K562 (cell line): ENCODE measurements around the gene PIGT. TPM values are rescaled to one million over a fixed set of nuclear protein-coding genes. Genes with fewer than 3 reads are reported as not detected.
A peak's percentile ranks its signal among the peaks of the same experiment; 100 is the strongest.

Experiments used
- ELF2 ChIP-seq: fragments of 250-450 bp; sonication (Bioruptor Pico); IDR thresholded peaks from 2 replicates; pipeline ENCODE4 v1.5.0; 2021; ENCODE audit warnings: mild to moderate bottlenecking
- ETV6 ChIP-seq, 3 experiments: fragments of 150-350 bp in 1 of 3; sonication (generic) in 1 of 3; formaldehyde crosslinking in 1 of 3; IDR thresholded peaks; 2 replicates each; pipeline versions ENCODE4 v1.6.1 to v1.8.0; 2014 to 2022; ENCODE audit warnings: borderline replicate concordance in 2 of 3, low read depth in 2 of 3, antibody characterized with exemption in 1 of 3, low read length in 1 of 3, mild to moderate bottlenecking in 1 of 3, missing genetic modification reagents in 1 of 3
- KLF10 ChIP-seq: fragments of 250-450 bp; sonication (Bioruptor Pico); IDR thresholded peaks from 2 replicates; pipeline ENCODE4 v1.6.1; 2021; ENCODE audit warnings: matching md5 sums
- SREBF1 ChIP-seq: fragments of 150-350 bp; IDR thresholded peaks from 2 replicates; pipeline ENCODE4 v1.6.1; 2014; ENCODE audit warnings: antibody characterized with exemption, low read depth, low read length, borderline replicate concordance
- SRF ChIP-seq, 2 experiments: fragments of 250-450, 450-650 bp in 1 of 2; sonication (Bioruptor Pico) in 1 of 2; sonication (generic) in 1 of 2; formaldehyde crosslinking; IDR thresholded peaks; 2 replicates each; pipeline versions ENCODE4 v1.5.0 to v1.5.1; 2020 to 2022; ENCODE audit warnings: mild to moderate bottlenecking in 1 of 2, missing genetic modification reagents in 1 of 2
- TFAM ChIP-seq: fragments of 250-450 bp; sonication (Bioruptor Pico); conservative IDR thresholded peaks from 2 replicates; pipeline ENCODE4 v1.5.0; 2021; ENCODE audit warnings: mild to moderate bottlenecking, moderate library complexity
- ZFPM2 ChIP-seq: fragments of 250-450 bp; sonication (Bioruptor Pico); IDR thresholded peaks from 2 replicates; pipeline ENCODE4 v1.5.1; 2022; ENCODE audit warnings: mild to moderate bottlenecking
- ZNF134 ChIP-seq: fragments of 250-450 bp; sonication (Bioruptor Pico); conservative IDR thresholded peaks from 2 replicates; pipeline ENCODE4 v1.4.0; 2020
- ZNF197 ChIP-seq: fragments of 200-800 bp; sonication (Bioruptor generic); IDR thresholded peaks from 2 replicates; pipeline ENCODE4 v1.6.1; 2016; ENCODE audit warnings: low read depth, missing genetic modification characterization, missing compliant biosample characterization
- ZNF232 ChIP-seq: sonication (generic); formaldehyde crosslinking; IDR thresholded peaks from 2 replicates; pipeline ENCODE4 v1.8.0; 2022; ENCODE audit warnings: mild to moderate bottlenecking, missing genetic modification reagents
- ZNF24 ChIP-seq: fragments of 450-650 bp; IDR thresholded peaks from 2 replicates; pipeline ENCODE4 v1.6.1; 2016
- ZNF436 ChIP-seq: fragments of 250-450, 450-650 bp; sonication (Bioruptor Pico); formaldehyde crosslinking; IDR thresholded peaks from 2 replicates; pipeline ENCODE4 v1.7.0; 2020; ENCODE audit warnings: mild to moderate bottlenecking
- ZNF778 ChIP-seq: fragments of 450-650 bp; formaldehyde crosslinking; IDR thresholded peaks from 2 replicates; pipeline ENCODE4 v1.4.0; 2020; ENCODE audit warnings: mild to moderate bottlenecking, moderate library complexity
- polyA plus RNA-seq, 8 experiments: library from polyadenylated mRNA; depleted of rRNA in 4 of 8; stranded (reverse) in 5 of 8; unstranded in 3 of 8; fragments of >200 nt; fragmentation: Nextera tagmentation in 2 of 8; fragmentation: Illumina TruSeq in 1 of 8; extraction: Ambion mirVana in 2 of 8; extraction: Trizol in 1 of 8; gene quantifications; 2 replicates each; pipeline versions ENCODE4 v1.2.1 to v1.2.3, GENCODE V29; 2011 to 2014; ENCODE audit warnings: inconsistent platforms in 1 of 8, missing spikeins in 1 of 8
- total RNA-seq, 7 experiments: library from RNA; depleted of rRNA in 6 of 7; stranded (reverse); fragments of >200 nt in 6 of 7; fragmentation: Illumina TruSeq in 2 of 7; extraction: Trizol in 2 of 7; gene quantifications; 2 replicates each; pipeline versions ENCODE4 v1.2.1 to v1.2.3, GENCODE V29; 2011 to 2021; ENCODE audit warnings: low replicate concordance in 1 of 7
- TF ChIP-seq, protein P1 (sequence below): sonication (generic); formaldehyde crosslinking; IDR thresholded peaks from 2 replicates; pipeline ENCODE4 v1.5.0; 2020; ENCODE audit warnings: missing genetic modification reagents
- TF ChIP-seq, protein P2 (sequence below), 2 experiments: fragments of 450-650 bp in 1 of 2; IDR thresholded peaks; 2 replicates each; pipeline ENCODE4 v1.6.1; 2011 to 2017; ENCODE audit warnings: low read depth in 2 of 2, antibody characterized with exemption in 1 of 2, borderline replicate concordance in 1 of 2, low read length in 1 of 2, mild to moderate bottlenecking in 1 of 2, mixed read lengths in 1 of 2; ENCODE audit not compliant: control insufficient read depth in 1 of 2
- TF ChIP-seq, protein P3 (sequence below): fragments of 450-650 bp; IDR thresholded peaks from 2 replicates; pipeline ENCODE4 v1.7.1; 2018; ENCODE audit warnings: mild to moderate bottlenecking, low read depth; ENCODE audit not compliant: partially characterized antibody
- TF ChIP-seq, protein P4 (sequence below): fragments of 250-450 bp; sonication (Bioruptor Pico); IDR thresholded peaks from 2 replicates; pipeline ENCODE4 v1.4.0; 2020; ENCODE audit warnings: mild to moderate bottlenecking, moderate library complexity, borderline replicate concordance

The PIGT gene
- total and polyA plus RNA-seq, 9 of the 15 experiments (the other 6 are each of a cell fraction or from before 2014, with no cell fraction given), result 14.6 to 108 (median 46.9) TPM

DNA sequence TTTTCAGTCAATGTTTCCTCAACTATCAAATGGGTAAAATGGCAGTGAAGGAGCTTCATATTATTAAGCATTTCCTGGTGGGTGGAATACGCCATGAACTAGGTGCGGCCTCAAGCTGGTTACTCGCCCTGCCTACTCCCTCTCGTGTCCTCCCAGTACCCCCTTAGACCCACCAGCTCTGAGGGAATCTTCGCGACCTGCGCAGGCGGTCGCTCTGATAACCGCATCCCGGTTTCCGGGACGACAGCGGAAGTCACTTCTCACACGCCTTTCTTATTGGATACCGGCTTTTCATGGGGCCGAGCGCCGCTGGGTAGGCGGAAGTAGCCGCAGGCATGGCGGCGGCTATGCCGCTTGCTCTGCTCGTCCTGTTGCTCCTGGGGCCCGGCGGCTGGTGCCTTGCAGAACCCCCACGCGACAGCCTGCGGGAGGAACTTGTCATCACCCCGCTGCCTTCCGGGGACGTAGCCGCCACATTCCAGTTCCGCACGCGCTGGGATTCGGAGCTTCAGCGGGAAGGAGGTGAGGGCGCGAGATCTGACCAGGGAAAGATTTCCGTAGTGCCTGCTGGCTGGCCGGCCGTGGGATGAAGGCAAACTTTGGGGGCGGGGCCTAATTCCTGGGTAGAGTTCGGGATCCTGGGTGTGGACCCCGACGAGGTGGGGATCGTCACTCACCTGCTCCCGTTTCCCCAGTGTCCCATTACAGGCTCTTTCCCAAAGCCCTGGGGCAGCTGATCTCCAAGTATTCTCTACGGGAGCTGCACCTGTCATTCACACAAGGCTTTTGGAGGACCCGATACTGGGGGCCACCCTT lies at the start of gene PIGT (continued):
- TF ChIP-seq TFAM (CRISPR knock-in tag) (no peak), KLF10 (CRISPR knock-in tag) (no peak), ZFPM2 (CRISPR knock-in tag) (no peak), ETV6 (IDR thresholded peaks at IDR 0.05; ENCODE audit: borderline replicate concordance in 1 of 2, low read depth in 2 of 2, low read length in 1 of 2) (peak in 1 of 2 experiments; percentile 23; a peak in 1 of 4 replicates), ETV6 (CRISPR knock-in tag; IDR thresholded peaks at IDR 0.05; ENCODE audit: borderline replicate concordance) (no peak), ZNF197 (CRISPR knock-in tag) (no peak), ZNF134 (CRISPR knock-in tag) (no peak), ELF2 (CRISPR knock-in tag) (peak; percentile 97), ZNF232 (CRISPR knock-in tag) (no peak), ZNF436 (no peak), SRF (CRISPR knock-in tag; IDR thresholded peaks at IDR 0.05) (peak in 1 of 2 experiments; percentile 44; a peak in 2 of 4 replicates), ZNF24 (no peak; the same call in 1 of the 2 replicates), SREBF1 (no peak), ZNF778 (CRISPR knock-in tag) (no peak)
- TF ChIP-seq, protein P1, sequence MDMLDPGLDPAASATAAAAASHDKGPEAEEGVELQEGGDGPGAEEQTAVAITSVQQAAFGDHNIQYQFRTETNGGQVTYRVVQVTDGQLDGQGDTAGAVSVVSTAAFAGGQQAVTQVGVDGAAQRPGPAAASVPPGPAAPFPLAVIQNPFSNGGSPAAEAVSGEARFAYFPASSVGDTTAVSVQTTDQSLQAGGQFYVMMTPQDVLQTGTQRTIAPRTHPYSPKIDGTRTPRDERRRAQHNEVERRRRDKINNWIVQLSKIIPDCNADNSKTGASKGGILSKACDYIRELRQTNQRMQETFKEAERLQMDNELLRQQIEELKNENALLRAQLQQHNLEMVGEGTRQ (CRISPR knock-in tag), result no peak
- TF ChIP-seq, protein P2, sequence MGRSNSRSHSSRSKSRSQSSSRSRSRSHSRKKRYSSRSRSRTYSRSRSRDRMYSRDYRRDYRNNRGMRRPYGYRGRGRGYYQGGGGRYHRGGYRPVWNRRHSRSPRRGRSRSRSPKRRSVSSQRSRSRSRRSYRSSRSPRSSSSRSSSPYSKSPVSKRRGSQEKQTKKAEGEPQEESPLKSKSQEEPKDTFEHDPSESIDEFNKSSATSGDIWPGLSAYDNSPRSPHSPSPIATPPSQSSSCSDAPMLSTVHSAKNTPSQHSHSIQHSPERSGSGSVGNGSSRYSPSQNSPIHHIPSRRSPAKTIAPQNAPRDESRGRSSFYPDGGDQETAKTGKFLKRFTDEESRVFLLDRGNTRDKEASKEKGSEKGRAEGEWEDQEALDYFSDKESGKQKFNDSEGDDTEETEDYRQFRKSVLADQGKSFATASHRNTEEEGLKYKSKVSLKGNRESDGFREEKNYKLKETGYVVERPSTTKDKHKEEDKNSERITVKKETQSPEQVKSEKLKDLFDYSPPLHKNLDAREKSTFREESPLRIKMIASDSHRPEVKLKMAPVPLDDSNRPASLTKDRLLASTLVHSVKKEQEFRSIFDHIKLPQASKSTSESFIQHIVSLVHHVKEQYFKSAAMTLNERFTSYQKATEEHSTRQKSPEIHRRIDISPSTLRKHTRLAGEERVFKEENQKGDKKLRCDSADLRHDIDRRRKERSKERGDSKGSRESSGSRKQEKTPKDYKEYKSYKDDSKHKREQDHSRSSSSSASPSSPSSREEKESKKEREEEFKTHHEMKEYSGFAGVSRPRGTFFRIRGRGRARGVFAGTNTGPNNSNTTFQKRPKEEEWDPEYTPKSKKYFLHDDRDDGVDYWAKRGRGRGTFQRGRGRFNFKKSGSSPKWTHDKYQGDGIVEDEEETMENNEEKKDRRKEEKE (IDR thresholded peaks at IDR 0.05; ENCODE audit: borderline replicate concordance in 1 of 2, control insufficient read depth in 1 of 2, low read depth in 2 of 2, low read length in 1 of 2), result no peak
- TF ChIP-seq, protein P3, sequence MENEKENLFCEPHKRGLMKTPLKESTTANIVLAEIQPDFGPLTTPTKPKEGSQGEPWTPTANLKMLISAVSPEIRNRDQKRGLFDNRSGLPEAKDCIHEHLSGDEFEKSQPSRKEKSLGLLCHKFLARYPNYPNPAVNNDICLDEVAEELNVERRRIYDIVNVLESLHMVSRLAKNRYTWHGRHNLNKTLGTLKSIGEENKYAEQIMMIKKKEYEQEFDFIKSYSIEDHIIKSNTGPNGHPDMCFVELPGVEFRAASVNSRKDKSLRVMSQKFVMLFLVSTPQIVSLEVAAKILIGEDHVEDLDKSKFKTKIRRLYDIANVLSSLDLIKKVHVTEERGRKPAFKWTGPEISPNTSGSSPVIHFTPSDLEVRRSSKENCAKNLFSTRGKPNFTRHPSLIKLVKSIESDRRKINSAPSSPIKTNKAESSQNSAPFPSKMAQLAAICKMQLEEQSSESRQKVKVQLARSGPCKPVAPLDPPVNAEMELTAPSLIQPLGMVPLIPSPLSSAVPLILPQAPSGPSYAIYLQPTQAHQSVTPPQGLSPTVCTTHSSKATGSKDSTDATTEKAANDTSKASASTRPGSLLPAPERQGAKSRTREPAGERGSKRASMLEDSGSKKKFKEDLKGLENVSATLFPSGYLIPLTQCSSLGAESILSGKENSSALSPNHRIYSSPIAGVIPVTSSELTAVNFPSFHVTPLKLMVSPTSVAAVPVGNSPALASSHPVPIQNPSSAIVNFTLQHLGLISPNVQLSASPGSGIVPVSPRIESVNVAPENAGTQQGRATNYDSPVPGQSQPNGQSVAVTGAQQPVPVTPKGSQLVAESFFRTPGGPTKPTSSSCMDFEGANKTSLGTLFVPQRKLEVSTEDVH, result peak; percentile 93
- TF ChIP-seq, protein P4, sequence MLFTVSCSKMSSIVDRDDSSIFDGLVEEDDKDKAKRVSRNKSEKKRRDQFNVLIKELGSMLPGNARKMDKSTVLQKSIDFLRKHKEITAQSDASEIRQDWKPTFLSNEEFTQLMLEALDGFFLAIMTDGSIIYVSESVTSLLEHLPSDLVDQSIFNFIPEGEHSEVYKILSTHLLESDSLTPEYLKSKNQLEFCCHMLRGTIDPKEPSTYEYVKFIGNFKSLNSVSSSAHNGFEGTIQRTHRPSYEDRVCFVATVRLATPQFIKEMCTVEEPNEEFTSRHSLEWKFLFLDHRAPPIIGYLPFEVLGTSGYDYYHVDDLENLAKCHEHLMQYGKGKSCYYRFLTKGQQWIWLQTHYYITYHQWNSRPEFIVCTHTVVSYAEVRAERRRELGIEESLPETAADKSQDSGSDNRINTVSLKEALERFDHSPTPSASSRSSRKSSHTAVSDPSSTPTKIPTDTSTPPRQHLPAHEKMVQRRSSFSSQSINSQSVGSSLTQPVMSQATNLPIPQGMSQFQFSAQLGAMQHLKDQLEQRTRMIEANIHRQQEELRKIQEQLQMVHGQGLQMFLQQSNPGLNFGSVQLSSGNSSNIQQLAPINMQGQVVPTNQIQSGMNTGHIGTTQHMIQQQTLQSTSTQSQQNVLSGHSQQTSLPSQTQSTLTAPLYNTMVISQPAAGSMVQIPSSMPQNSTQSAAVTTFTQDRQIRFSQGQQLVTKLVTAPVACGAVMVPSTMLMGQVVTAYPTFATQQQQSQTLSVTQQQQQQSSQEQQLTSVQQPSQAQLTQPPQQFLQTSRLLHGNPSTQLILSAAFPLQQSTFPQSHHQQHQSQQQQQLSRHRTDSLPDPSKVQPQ (CRISPR knock-in tag), result no peak
